HG02642 (cell line): ENCODE results near the gene DTNB.
"Not testable (repeated sequence)": the region's sequence is repeated elsewhere in the genome, so short reads cannot be mapped to it uniquely, and the experiment has no call there.

Experiments used
- ATAC-seq: cut with Tn5 transposase; IDR thresholded peaks from one replicate; pipeline ENCODE4 v1.9.1; 2021; ENCODE audit warnings: mild to moderate bottlenecking; ENCODE audit not compliant: unreplicated experiment, poor library complexity

DTNB gene

DNA sequence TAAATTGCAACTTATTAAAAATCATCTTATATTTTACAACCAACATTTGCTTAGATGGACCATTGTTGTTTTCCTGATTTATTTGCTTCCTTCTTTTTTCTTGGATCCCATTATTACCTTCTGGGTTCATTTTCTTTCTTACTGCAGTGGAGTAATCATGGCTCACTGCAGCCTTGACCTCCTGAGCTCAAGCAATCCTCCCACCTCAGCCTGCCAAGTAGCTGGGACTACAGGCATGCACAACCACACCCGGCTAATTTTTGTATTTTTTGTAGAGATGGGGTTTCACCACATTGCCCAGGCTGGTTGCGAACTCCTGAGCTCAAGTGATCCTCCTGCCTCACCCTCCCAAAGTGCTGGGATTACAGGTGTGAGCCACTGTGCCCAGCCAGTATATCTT, 123.8 kb downstream of the DTNB start:
- ATAC-seq = not testable (repeated sequence)

DNA sequence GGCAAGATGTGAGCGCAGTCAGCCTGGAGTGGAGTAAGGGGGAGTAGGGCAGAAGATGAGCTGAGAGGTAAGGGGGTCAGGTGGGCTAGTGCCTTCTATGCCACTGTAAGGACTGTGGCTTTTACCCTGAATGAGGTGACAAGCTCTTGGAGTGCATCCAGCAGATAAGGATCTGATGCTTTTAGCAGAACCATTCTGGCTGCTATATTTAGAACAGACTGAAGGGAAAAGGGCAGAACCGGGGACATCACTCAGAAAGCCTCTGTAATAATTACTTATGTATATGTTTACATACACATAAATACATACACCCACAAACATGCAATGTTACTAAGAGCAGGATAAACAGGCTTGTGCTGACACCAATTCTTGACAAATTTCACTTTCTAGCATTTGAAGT, 124.8 kb downstream of the DTNB start:
- no peak for ATAC-seq

DNA sequence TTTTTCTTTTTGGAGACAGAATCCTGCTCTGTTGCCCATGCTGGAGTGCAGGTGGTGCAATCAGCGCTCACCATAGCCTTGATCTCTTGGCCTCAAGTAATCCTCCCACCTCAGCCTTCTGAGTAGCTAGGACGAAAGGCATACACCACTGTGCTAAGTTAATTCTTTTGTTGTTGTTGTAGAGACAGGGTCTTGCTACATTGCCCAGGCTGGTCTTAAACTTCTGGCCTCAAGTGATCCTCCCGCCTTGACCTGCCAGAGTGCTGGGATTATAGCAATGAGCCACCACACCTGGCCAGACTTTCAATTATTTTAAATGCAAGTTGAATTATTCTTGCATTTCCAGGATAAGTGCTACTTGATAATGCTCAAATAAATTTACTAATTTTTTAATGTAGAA, 126.5 kb downstream of the DTNB start:
- ATAC-seq = no peak

DNA sequence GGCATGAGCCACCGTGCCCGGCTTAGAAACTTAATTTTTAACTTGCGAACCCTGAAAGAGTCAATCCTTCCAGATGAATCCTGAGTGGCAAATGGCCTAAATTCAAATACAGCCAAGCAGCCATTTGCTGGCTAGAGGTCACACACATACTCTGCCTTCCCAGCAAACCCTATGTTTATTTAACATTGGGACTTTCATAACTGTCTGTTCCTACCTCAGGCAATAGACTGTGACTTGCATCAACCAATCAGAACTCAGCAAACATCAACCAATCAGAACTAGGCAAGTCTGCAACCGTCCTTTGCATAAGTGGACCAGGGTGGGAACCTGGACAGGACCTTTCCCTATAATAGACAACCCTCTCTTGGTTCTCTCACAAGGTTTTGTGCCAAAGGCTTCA, 127.5 kb downstream of the DTNB start:
- ATAC-seq = no peak

DNA sequence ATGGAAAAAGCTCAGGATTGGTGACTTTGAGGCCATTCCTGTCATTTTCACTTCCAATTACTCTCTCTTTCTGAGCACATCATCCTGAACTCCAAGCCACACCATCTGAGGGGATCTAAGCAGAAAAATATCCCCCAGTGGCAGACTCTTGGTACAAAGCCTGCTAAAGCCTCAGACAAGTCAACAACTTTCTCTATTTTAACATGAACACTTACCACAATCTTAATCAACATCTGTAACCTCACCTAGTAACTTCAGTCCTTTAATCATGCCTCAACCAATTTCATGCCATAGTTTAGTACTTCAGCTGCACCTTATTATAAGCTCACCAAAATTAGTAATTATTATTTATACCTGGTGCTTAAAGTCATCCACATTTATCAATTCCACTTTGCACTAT, 128.9 kb downstream of the DTNB start:
- ATAC-seq = no peak

DNA sequence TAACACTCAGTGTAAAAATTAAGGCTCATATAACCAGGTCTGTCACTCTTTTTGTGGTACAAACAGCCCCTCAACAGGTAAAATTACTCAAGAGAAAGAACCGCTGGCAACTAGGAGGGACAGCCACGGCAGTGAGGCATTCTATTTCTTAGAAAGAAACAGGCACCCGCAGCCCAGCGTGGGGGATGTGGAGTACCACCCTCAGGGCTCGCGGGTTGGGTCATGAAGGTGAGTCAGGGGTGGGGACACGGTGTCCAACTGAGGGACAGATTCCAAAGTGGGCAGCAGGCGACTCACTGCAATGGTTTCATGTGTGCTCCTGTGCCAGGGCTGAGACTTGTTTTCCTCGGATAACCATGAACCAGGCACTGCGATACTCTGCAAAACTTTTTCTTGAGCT, 129.4 kb downstream of the DTNB start:
- ATAC-seq = no peak

DNA sequence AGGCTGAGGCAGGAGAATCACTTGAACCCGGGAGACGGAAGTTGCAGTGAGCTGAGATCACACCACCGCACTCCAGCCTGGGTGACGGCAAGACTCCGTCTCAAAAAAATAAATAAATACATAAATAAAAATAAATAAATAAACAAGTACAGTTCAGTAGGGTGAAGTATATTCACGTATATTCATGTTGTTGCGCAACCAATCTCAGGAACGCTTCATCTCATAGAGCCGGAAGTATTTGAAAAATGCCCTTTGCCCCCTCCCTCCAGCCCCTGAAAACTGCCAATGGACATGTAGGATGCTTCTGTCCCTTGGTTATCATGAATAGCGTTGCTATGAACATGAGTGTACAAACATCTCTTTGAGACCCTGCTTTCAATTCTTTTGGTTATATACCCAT, 132.0 kb downstream of the DTNB start:
- no peak for ATAC-seq

DNA sequence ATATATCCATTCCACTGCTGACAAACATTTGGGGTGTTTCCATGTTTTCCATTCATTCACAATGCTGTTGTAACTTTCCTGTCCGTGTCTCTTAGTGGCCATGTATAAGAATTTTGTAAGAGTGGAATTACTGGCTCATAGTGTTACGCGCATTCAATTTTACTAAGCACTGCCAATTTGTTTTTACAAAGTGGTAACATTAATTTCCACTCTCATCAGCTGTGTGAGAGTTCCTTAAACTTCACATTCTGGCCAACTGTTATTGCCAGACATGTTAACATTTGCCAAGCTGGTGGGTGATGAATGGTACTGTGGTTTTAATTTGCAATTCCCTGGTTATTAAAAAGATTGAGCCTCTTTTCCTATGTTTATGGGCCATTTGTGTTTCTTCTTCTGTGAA, 134.2 kb downstream of the DTNB start:
- no peak for ATAC-seq

DNA sequence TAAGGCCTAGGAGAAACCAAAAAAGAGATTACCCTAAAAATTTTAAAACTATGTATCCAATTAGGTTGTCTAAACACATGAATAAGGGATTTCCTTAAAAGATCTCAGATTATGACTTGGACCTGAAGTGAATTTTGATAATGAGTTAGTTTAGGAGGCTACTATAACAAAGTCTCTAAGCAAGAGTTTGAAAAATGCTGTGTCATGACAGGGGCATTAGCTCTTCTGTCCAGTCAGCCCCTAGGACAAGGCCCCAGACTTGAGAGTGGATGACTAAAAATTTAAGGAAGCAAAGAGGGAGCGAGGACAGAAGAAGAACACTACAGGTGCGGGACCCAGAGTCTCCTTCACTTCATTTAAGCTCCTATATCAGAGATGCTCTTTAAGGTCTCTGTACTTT, 135.9 kb downstream of the DTNB start:
- no peak for ATAC-seq

DNA sequence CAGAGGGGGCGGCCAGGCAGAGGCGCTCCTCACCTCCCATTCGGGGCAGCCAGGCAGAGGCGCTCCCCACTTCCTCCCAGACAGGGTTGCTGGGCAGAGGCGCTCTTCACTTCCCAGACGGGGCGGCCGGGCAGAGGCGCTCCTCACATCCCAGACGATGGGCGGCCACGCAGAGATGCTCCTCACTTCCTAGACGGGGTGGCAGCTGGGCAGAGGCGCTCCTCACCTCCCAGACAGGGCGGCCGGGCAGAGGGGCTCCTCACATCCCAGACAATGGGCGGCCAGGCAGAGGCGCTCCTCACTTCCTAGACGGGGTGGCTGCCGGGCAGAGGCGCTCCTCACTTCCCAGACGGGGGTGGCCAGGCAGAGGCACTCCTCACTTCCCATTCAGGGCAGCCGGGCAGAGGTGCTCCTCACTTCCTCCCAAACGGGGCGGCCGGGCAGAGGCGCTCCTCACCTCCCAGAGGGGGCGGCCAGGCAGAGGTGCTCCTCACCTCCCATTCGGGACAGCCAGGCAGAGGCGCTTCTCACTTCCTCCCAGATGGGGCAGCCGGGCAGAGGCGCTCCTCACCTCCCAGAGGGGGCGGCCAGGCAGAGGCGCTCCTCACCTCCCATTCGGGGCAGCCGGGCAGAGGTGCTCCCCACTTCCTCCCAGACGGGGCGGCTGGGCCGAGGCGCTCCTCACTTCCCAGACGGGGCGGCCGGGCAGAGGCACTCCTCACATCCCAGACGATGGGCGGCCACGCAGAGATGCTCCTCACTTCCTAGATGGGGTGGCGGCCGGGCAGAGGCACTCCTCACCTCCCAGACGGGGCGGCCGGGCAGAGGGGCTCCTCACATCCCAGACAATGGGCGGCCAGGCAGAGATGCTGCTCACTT, 137.7 kb downstream of the DTNB start:
- ATAC-seq = not testable (repeated sequence)

DNA sequence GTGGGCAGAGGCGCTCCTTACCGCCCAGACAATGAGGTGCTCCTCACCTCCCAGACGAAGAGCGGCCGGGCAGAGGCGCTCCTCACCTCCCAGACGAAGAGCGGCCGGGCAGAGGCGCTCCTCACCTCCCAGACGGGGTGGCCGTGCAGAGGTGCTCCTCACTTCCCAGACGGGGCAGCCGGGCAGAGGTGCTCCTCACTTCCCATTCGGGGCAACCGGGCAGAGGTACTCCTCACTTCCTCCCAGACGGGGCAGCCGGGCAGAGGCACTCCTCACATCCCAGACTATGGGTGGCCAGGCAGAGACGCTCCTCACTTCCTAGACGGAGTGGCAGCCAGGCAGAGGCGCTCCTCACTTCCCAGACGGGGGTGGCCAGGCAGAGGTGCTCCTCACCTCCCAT, 138.4 kb downstream of the DTNB start:
- not testable (repeated sequence) for ATAC-seq

DNA sequence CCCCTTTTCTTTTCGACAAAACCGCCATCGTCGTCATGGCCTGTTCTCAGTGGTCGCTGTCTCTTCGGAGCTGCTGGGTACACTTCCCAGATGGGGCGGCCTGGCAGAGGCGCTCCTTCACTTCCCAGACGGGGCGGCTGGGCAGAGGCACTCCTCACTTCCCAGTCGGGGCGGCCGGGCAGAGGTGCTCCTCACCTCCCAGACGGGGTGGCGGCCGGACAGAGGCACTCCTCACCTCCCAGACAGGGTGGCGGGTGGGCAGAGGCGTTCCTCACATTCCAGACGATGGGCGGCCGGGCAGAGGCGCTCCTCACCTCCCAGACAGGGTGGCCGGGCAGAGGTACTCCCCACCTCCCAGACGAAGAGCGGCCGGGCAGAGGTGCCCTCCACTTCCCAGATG, 138.9 kb downstream of the DTNB start:
- ATAC-seq = no peak

DNA sequence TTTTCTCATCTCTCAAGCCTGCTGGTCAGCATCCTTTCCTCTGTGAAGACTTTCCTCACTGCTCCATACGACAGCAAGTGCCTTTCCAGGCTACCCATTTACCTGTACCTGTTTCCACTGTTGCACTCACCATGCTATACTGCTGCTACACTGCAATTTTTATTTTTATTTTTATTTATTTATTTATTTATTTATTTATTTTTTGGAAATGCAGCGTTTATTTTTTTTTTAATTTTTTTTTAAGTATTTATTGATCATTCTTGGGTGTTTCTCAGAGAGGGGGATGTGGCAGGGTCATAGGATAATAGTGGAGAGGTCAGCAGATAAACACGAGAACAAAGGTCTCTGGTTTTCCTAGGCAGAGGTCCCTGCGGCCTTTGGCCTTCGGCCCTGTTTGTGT, 139.6 kb downstream of the DTNB start:
- not testable (repeated sequence) for ATAC-seq

DNA sequence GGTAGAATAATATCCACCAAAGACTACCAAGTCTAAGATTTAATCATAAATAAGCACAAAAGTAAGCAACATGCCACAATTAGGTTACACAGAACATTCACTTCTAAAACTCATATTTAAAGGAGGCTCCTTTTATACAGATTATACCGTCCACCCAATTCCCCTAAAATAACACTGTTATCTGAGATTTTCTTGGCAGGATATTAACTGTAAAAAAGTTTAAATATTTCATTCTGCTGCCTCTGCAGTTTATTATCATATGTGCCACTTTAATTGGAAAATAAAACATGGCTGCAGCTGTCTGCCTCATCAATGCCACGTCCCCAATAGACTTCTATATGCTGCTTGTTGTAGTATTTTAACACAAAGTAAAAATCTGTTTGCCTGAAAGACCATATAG, 140.9 kb downstream of the DTNB start:
- ATAC-seq = no peak

DNA sequence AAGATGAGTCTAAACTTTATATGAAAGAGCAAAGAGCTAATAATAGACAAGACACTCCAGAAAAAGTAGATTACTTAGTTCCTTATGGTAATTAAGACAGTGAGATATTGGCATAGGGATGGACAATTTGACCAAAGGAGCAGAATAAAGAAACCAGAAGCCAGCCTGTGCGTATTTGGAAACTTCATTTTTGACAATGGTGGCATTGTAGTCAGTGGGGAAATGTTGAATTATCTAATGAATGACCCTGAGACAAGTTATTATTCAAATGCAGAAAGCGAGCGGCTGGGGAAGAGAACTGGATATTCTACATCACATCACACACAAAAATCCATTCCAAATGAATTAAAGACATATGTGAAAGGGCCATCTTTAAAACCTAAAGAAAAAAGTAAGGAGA, 144.3 kb downstream of the DTNB start:
- no peak for ATAC-seq

DNA sequence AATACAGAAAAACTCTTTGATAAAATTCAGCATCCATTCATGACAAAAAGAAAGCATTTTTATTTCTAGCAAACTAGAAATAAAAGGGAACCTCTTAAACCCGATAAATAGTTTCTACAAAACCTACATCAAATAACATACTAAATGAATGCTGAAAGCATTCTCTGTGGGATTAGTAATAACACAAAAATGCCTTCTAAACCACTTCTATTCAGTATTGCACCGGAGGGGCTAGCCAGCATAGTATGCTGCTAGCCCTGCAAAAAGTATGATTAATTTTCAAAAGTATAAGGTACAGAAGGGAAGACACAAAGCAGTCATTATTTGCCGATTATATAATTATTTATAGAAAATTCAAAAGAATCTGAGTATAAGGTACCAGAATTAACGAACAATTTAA, 145.2 kb downstream of the DTNB start:
- ATAC-seq = no peak

DNA sequence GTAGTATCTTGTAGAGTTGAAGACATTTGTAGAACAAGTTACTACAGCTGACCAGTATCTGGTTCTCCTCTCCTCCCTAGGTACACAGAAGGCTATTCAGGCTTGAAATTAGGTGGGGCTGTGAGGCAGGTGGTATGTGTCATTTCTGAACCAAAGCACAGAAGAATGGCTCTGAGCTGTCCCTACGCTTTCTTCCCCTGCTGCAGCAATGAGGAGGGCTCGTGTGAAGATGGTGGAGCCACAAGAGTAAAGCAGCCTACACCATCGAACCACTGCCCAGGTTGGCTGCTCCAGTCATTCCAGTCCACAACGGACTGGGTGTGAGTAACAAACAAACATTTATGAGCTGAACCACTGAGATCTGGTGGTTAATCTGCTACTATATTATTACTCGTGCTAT, 148.9 kb downstream of the DTNB start:
- ATAC-seq = no peak

DNA sequence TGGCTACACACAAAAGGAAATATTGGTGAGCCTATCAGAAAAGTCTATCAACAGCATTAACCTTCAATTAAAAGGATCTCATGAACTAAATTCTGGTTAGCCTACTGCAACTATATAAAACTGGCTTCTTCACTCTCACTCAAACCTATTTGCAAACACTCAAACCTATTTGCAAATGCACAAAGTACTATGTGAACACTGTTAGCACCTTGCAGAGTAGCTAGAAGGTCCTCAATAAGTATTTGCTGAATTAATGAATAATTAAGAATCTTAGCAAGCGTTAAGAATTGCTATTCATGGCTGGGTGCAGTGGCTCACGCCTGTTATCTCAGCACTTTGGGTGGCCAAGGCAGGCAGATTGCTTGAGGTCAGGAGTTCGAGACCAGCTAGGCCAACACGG, 150.3 kb downstream of the DTNB start:
- no peak for ATAC-seq

DNA sequence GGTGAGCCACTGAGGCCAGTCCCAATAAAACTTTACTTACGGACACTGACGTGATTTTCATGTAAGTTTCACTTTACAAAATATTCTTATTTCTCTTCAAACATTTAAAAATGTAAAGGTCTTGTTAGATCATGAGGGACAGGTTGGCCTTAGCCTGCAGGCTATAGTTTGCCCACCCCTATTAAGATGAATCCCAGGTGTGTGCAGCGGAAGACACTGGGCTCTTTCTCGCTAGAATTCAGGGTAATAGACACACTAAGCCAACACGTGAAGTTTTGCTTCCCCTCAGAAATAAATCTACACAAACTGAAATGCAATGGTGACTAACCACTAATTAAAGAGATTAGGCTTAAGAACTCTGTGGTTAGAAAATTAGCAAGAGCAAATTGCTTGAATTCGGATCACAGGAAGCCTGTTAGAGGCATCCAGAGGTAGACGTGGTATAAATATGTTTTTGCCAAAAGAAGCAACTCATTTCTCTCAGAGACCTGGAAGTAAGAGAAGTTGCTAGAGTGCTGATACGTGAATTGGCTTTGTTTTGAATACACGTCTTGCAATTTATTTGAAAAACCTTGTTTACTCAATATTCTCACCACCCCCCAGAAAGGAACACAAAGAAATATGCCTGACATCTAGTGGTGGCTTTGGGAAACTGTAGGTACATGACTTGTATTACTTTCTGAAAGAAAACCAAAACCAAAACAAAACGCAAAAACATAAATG, 151.6 kb downstream of the DTNB start:
- ATAC-seq = no peak

DNA sequence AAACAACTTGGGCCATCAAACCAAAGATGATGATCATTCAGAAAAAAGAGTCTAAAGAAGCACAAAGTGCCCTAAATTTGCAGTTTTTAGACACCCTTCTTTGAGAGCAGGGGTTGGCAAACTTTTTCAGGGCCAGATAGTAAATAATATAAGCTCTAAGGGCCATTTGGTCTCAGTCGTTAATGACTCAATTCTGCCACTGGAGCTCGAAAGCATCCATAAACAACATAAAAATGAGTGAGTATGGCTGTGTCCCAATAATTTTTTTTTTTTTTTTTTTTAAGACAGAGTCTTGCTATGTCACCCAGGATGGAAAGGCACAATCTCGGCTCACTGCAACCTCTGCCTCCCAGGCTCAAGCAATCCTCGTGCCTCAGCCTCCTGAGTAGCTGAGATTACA, 152.3 kb downstream of the DTNB start:
- ATAC-seq = no peak

DNA sequence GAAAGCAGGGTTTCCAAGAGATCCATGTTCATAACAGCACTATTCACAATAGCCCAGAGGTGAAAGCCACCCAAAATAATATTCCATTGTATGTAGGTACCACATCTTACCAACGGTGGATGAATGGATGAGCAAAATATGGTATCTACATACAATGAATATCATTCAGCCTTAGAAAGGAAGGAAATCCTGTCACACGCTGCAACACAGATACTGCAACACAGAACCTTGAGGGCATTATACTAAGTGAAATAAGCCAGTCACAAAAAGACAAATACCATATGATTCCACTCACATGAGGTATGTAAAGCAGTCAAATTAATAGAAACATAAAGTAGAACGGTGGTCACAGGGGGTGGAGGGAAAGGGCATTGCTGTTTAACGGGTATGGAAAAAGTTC, 155.7 kb downstream of the DTNB start:
- no peak for ATAC-seq
